Kidney capillary endothelial cell (primary cell): Measurements from ENCODE around the gene SLC25A25.
"Not testable (repeated sequence)": the region's sequence is repeated elsewhere in the genome, so short reads cannot be mapped to it uniquely, and the experiment has no call there.

ENCODE experiments used
- DNase-seq: peaks from one replicate; pipeline ENCODE4 v3.0.0-alpha.2; 2018; ENCODE audit warnings: low spot score

The SLC25A25 gene

DNA sequence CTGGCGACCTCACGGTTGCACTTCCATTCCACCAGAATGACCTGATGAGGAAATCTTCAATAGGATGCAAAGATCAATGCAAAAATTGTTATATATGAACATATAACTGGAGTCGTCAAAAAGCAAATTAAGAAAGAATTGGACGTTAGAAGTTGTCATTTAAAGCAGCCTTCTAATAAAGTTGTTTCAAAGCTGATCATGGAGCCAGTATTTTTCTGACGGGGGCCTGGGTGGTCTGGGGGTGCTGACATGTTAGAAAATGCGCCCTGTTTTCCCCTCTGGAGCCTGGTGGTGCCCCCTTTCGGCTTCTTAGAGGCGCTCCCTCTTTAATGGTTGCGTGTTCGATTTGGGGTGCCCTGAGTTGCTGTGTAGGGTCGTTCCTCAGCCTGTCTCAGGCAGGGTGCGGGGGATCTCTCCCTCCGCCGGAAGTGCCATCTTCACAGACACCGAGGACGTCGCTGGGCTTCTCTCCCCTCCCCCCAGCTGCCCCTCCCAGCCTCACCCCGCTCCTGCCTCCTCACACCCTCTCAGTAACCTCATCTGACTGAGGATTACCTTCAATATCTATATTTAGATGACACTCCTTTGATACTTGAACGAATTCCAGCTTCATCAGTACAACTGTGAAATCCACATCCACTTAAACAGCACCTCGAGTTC, 41.1 kb downstream of the SLC25A25 start:
- DNase-seq, result no peak

DNA sequence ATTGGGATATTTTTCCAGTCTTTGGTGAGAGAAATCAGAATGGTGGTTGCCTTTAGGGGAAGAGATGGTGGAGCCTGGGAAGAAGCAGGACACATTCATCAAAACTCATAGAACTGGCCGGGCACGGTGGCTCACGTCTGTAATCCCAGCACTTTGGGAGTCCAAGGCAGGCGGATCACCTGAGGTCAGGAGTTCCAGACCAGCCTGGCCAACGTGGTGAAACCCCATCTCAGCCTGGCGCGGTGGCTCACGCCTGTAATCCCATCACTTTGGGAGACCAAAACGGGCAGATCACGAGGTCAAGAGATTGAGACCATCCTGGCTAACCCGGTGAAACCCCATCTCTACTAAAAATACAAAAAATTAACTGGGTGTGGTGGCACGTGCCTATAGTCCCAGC, 43.7 kb downstream of the SLC25A25 start:
- not testable (repeated sequence) for DNase-seq

DNA sequence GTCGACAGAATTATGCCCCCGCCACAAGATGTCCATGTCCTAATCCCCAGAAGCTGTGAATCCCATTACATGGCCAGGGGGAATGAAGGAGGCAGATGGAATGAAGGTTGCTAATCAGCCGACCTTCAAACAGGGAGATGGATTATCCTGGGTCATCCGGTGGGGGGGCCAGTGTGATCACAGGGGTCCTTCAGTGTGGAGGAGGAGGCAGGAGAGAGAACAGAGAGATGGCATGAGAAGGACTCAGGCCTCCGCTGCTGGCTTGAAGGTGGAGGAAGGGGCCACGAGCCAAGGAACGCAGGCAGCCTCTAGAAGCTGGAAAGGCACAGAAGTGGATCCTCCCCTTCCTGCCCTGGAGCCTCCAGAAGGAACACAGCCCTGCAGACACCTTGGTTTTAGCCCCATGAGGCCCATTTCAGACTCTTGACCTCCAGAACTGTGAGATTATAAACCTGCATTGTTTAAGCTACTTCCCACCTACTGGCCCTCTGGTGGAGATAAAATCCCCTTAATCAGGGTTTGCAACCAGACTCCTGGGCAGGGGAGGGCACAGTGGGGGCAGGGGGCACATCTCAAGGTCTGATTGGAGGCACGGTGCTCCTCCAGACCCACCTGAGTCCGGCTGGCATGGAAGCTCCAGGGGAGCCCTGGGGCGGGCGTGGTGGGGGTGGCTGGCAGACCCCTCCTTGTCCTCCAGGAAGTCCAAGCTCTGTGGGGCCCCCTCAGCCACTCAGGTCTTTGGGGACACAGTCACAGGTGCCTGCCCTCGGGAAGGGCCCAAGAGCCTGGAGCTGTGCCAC, 45.7 kb downstream of the SLC25A25 start:
- DNase-seq, result no peak

- DNase-seq, result no peak
Measured at GRCh38 chr9:128114326-128115186, 46.5 kb downstream of the SLC25A25 start.

DNA sequence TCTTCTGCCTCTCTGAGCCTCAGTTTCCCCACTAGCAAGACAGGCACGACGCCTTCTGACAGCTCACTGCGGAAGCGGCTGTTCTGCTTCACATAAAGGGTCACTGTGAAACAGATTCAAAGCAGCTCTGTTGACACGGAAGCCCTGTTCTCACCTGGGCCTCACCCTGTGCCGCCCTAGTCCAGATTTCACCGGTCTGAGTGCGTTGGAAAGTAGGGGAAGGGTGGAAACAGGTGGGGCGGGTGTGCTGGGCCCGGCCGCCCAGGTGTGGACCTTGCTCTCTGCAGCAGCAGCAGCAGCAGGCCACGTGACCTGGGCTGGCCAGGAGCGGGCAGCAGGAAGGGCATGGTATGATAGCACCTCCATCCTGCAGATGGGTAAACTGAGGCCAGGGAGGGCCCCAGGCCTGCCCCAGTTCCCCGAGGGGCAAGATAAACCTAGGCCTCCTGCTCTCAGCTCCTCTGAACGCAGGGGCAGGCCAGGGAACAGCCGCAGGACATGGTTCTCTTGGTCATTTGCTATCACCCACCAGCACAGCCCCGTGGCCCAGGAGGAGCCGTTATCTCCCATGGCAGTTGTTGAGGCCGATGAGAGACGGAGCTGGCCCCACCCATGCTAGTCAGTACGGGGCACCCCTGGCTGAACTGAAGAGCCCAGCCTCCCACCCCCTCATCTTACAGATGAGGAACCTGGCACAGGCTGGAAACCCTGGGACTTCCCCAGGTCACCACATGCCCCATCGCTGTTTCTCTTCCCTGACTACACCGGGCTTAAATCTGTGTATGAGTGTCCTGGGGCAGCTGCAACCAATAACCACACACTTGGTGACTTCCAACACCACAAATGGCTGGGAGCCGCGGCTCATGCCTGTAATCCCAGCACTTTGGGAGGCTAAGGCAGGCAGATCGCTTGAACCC, 47.4 kb downstream of the SLC25A25 start:
- DNase-seq, result no peak

DNA sequence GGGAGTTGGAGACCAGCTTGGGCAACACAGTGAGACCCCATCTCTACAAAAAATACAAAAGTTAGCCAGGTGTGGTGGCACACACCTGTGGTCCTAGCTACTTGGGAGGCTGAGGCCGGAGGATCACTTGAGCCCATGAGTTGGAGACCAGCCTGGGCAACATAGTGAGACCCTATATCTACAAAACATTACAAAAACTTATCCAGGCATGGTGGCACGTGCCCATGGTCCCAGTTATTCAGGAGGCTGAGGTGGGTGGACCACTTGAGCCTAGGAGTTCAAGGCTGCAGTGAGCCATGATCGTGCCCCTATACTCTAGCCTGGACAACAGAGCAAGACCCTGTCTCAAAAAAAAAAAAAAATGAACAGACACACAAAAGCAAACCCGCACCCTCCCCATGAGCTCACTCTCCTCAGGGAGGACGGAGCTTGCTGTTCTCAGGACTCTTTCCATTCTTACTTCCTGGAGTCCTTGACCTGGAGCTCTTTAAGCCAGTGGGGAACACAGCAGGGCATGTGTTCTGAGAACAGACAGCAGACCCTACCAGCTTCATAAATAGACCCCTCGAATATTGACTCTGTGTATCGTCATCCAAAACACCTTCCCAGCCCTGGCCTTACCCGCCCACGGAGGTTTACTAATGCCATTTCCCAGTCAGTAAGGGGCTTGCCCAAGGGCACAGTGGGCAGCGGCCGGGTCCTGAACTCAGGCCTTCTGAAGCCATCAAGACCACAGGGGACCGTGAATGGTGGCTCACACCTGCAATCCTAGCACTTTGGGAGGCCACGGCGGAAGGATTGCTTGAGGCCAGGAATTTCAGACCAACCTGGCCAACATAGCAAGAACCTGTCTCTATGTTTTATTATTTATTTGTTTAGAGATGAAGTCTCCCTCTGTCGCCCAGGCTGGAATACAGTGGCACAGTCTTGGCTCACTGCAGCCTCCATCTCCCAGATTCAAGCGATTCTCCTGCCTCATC, 48.4 kb downstream of the SLC25A25 start:
- DNase-seq, result no peak

- peak; percentile 85 for DNase-seq
Measured at GRCh38 chr9:128117613-128118471, 49.8 kb downstream of the SLC25A25 start.

GRCh38 chr9:128118472-128118857, 50.4 kb downstream of the SLC25A25 start:
- DNase-seq, result no peak

DNA sequence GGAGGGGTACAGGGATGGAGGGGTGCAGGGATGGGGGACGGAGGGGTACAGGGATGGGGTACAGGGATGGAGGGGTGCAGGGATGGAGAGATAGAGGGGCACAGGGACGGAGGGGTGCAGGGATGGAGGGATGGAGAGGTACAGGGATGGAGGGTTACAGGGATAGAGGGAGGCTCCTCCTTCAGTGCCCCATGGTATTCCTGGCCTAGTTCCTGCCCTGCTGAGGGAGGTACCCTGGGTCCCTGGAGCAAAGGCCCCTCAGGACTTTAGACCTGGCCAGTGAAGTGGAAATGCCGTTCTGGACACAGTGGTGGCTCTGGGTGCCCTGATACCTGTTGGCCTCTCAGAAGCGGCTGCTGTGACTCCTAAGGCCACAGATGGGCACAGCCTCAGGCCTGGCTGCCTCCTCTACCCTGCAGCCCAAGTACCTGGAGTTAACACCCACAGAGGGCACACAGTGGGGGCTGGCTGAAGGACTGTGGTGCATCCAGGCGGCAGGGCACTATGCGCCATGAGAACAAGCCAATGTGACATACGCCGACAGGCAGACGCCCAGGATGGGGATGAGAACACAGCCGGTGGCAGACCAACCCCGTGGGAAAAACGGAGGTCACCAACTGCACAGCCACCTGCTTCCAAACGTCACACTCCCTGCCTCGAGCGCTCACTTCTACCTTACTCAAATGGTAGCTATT, 51.1 kb downstream of the SLC25A25 start:
- no peak for DNase-seq

- DNase-seq, result no peak
Measured at GRCh38 chr9:128120061-128120740, 52.2 kb downstream of the SLC25A25 start.

DNA sequence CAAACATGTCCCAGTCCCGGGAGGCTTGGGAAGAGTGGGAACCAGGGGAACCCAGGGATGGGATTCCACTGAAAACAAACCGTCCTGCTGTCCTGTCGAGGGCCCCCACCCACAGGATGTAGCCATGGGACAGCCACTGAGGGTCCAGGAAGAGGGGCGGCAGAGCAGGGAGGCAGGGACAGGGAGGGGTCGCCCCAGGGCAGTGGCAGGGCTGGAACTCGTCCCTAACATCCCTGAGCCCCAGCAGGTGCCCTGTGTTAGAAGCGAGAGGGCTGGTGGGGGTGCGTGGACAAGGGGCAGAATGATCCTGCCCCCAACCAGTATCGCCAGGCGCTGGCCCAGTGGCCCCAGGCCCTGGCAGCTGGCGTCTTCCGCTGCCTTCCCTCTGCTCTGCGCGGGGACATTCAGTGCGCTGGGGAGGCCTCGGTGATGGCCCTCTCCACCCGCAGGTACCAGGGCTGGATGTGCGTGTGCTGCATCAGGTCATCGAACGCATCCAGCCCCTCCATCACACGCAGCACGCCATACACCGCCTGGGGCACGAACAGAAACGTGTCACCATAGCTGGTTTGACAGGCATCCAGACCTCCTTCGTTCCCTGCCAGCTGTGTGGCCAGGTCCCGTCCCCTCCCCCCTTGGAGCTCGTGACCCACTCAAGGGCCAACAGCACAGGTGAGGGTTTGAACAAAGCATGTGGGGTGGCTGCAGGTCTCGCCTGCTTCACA, 52.9 kb downstream of the SLC25A25 start:
- DNase-seq, result no peak

- DNase-seq, result no peak
Measured at GRCh38 chr9:128121466-128121810, 53.4 kb downstream of the SLC25A25 start.

- DNase-seq, result no peak
Measured at GRCh38 chr9:128121924-128122808, 54.1 kb downstream of the SLC25A25 start.

DNA sequence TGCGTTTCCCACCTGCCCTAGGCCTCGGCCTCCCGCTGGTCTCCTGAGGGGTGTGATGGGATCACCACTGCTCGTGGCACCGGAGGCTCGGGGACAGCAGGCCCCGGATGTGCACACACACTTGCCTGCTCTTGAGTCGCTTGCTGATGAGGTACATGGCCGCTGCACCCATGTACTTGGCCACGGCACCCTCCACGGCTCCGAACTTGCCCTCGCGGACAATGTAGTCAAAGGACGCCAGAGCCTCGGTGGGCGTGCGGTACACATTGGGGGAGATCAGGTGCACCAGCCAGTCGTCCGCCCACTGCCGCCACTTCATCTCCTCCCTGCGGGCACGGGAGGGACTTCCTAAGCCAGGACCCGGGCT, 54.8 kb downstream of the SLC25A25 start:
- no peak for DNase-seq

- DNase-seq, result no peak
Measured at GRCh38 chr9:128123451-128124080, 55.5 kb downstream of the SLC25A25 start.

DNA sequence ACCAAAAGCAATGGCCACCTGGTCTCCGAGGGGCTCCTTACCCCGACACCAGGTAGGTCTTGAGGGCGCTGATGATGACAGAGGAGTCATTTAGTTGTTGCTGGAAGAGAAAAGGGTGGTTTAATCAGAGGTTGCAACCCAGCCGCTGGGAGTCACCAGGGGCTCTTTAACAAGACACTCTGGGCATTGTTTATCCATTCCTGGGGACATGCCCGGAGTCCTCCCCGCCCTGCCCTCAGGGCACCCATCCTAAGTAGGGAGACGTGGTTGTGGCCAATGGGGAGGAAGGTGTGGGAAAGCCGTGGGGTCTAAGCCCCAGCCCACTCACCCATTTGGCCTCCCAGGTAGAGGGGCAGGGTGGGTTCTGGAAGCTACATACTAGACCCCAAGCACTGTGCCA, 56.4 kb downstream of the SLC25A25 start:
- no peak for DNase-seq
